HG02870 (cell line): ENCODE measurements around the gene ZNF300.
"Not testable (repeated sequence)": the region's sequence is repeated elsewhere in the genome, so short reads cannot be mapped to it uniquely, and the experiment has no call there.

Source experiments
- ATAC-seq: cut with Tn5 transposase; IDR thresholded peaks from one replicate; pipeline ENCODE4 v1.9.1; 2021; ENCODE audit warnings: mild to moderate bottlenecking, moderate library complexity; ENCODE audit not compliant: unreplicated experiment

Gene ZNF300

GRCh38 chr5:150846308-150846653 is 58.5 kb downstream of the ZNF300 start, which contains the start of gene IRGM:
Gene IRGM (plus strand): TSS chr5:150846521. CDS start chr5:150848124, 1,603 bp downstream.
- not testable (repeated sequence) for ATAC-seq

GRCh38 chr5:150845185-150845859 is 59.5 kb downstream of the ZNF300 start:
- not testable (repeated sequence) for ATAC-seq
